Memory B cell (primary cell): ENCODE results near the gene OSBPL1A.
A peak's percentile ranks its signal among the peaks of the same experiment; 100 is the strongest.

Experiments
- ATAC-seq: fragments of 150-1000 bp; cut with Tn5 transposase; 2 replicates; pipeline ENCODE4 v1.10.0; 2021; ENCODE audit warnings: low read depth, mild to moderate bottlenecking, moderate library complexity
- DNase-seq, 2 donors: peaks; one replicate each; pipeline ENCODE4 v3.0.0; 2022; ENCODE audit warnings: low spot score in 2 of 2
- H3K27ac Mint-ChIP-seq: one replicate; pipeline ENCODE4 v1.8.0; 2022; ENCODE audit warnings: mild to moderate bottlenecking, moderate library complexity, mixed read lengths
- H3K27me3 Mint-ChIP-seq: one replicate; pipeline ENCODE4 v1.8.0; 2022; ENCODE audit warnings: mixed read lengths
- H3K36me3 Mint-ChIP-seq: one replicate; pipeline ENCODE4 v1.8.0; 2022; ENCODE audit warnings: mild to moderate bottlenecking, mixed read lengths
- H3K4me1 Mint-ChIP-seq: one replicate; pipeline ENCODE4 v1.8.0; 2022; ENCODE audit warnings: mixed read lengths
- H3K4me3 Mint-ChIP-seq: one replicate; pipeline ENCODE4 v1.8.0; 2022; ENCODE audit warnings: mild to moderate bottlenecking, moderate library complexity, mixed read lengths
- H3K9me3 Mint-ChIP-seq: one replicate; pipeline ENCODE4 v1.8.0; 2022; ENCODE audit warnings: mixed read lengths

The OSBPL1A gene

DNA sequence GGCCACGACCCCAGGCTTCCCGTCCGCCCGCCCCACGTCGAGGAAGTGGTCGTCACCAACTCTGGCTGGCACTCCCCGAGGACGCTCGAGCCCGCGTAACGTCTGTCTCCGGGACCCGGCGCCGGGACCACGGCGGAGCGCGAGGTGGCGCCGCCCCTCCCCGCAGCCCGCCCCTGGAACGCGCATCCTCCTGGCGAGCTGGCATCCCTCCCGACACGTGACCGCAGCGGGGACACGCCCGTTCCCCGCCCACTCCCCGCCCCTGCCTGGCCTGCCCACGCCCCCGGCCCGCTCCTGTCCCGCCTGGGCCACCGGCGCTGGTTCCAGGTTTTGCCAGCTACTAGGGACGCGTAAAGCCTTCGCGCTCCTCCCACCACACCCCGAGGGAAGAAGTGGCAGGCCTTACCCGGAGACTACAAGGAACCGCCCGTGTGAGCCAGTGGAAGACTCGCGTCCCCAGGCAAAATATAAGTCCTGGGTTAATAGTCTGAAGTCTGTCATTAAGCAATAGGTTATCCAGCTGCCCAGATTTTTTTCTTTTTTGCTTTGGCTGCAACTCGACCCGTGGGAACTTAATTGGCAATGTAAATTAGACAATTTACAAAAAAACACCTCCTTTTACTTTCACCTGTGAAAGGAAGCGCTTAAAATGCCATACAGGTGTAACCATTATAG, at the start of gene OSBPL1A:
TSS of gene OSBPL1A (minus strand) at position 131 of the 675 bp plus-strand sequence. CDS start 20,291 bp downstream, outside the sequence.
- no peaks in the 10 kb centered on the region for H3K36me3 Mint-ChIP-seq
- H3K4me3 Mint-ChIP-seq = peak within 1 kb of the TSS; percentile 90
- ATAC-seq (peak; percentile 65), DNase-seq (peak in 1 of 2 donors; percentile 14)
- H3K27ac Mint-ChIP-seq = no peak within 1 kb of the TSS
- peaks cover 17% of the 10 kb centered on the region for H3K27me3 Mint-ChIP-seq
- H3K9me3 Mint-ChIP-seq = no peaks in the 10 kb centered on the region
- peaks cover 6% of the 10 kb centered on the region for H3K4me1 Mint-ChIP-seq

DNA sequence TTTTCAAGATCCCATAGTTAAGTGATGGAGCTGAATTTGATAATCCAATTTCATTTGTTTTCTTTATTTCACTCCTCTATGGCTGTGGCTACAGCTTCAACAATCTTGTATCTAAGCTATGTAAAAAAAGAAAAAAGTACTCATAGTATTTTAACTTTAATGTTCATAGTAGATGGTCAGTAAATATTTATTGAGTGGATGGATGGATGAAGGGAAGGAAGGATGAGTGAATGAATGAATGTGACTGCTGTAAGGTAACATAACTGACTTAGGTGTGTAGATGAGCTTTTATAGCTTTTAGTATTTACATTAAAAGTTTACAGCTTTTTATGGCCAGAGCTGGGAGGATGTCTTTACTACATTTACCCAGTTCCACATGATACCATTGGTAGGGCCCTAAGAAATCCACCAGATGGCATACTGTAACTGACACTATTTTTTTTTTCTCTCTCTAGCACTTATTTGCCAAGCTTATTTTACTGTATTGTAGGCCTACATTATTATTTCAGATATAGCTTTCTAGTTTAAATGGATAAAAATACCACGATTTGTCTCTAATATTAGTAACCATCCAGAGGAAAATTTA, 49.4 kb upstream of the OSBPL1A start:
- no peak for ATAC-seq
- H3K4me1 Mint-ChIP-seq = peaks cover 9% of the 10 kb centered on the region
- peaks cover 40% of the 10 kb centered on the region for H3K36me3 Mint-ChIP-seq
- no peak for DNase-seq
- H3K9me3 Mint-ChIP-seq = no peaks in the 10 kb centered on the region
- H3K4me3 Mint-ChIP-seq = no peak overlapping the region
- H3K27ac Mint-ChIP-seq = no peak overlapping the region
- no peaks in the 10 kb centered on the region for H3K27me3 Mint-ChIP-seq

DNA sequence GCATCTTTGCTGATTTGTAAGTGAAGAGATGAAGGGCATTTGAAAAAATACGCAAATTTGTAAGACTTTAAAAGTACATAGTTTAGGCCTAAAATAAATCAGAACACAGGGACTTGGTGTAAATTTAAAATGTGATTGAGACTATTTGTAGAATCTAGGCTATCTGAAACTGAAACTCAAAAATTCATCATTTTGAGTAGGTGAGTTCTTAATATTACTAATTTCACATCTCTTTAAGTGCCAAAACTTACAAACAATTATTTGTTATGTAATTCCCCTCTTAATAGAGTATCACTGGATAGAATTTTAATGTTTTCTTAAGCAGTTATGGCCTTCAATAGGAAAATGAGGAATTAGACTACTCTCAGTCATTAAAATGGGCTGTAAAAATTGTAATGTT, 48.8 kb upstream of the OSBPL1A start:
- no peak overlapping the region for H3K4me3 Mint-ChIP-seq

DNA sequence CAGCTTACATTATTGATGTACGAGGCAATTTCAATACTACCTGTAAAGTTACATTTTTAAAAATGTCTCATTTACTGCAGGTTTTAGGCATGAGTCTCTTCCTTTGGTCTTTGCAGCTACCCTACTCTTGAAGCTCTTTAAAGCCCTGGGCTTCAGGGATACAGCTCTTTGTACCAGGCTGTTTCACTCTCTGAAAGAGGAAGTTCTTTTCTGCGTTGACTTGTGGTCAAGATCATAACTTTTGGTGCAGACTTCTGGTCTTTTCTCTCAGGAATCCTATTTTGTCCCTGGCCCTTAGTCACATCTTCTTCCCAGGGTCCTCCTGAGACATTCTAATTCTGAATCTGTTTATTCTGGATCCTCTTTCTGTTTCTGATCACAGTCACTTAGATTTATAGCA, 46.2 kb upstream of the OSBPL1A start:
- ATAC-seq (peak; percentile 69), DNase-seq (no peak)
- H3K27ac Mint-ChIP-seq = peak overlapping the region; percentile 71
- H3K4me3 Mint-ChIP-seq = no peak overlapping the region
- H3K36me3 Mint-ChIP-seq = peaks cover 27% of the 10 kb centered on the region
- no peaks in the 10 kb centered on the region for H3K27me3 Mint-ChIP-seq
- no peaks in the 10 kb centered on the region for H3K9me3 Mint-ChIP-seq
- peaks cover 9% of the 10 kb centered on the region for H3K4me1 Mint-ChIP-seq

More for the DNA sequence above, 48.8 kb upstream of the OSBPL1A start:
- H3K27ac Mint-ChIP-seq = no peak overlapping the region
- DNase-seq (no peak), ATAC-seq (no peak)
- H3K4me1 Mint-ChIP-seq = peaks cover 9% of the 10 kb centered on the region
- no peaks in the 10 kb centered on the region for H3K27me3 Mint-ChIP-seq
- H3K9me3 Mint-ChIP-seq = no peaks in the 10 kb centered on the region
- H3K36me3 Mint-ChIP-seq = peaks cover 37% of the 10 kb centered on the region

DNA sequence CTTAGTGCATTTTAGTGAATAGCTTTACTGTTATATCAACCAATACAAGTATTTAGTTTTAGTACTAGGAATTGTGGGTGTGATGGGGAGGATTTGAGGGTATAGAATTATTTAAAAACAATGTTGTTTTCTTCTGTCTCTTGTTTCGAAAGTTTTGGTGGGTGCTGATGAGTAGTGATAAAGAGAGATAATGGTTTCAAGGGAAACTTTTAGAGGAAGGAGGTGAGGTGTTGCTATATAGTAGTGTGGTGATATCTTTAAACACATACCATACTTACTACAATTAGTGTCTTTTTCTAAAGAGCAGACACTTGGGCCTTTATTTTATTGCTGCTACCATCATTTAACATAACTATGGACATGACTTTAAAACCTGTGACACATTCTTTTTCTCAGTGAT, 39.3 kb upstream of the OSBPL1A start:
- H3K4me3 Mint-ChIP-seq = no peak overlapping the region
- no peaks in the 10 kb centered on the region for H3K27me3 Mint-ChIP-seq
- peaks cover 32% of the 10 kb centered on the region for H3K36me3 Mint-ChIP-seq
- no peaks in the 10 kb centered on the region for H3K4me1 Mint-ChIP-seq
- ATAC-seq (no peak), DNase-seq (no peak)
- no peaks in the 10 kb centered on the region for H3K9me3 Mint-ChIP-seq
- H3K27ac Mint-ChIP-seq = no peak overlapping the region

DNA sequence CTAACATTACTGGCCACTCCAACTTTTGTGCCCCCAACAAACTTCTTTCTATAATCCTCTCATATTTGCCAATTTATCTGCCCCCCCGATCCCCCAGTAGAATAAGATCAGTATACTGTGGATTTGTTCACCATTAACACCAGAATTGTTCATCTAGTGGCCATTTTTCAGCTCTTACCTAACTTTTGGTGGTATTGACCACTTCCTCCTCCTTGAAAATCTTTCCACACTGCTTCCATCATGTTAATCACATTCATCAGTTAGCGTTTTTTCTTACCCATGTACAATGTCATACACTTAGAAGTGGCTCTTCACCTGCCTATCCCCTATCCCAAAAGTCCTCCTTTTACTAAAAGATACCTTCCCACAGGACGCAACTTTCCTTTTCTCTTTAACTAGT, 35.0 kb upstream of the OSBPL1A start:
- H3K4me1 Mint-ChIP-seq = no peaks in the 10 kb centered on the region
- H3K27me3 Mint-ChIP-seq = no peaks in the 10 kb centered on the region
- peaks cover 20% of the 10 kb centered on the region for H3K36me3 Mint-ChIP-seq
- H3K9me3 Mint-ChIP-seq = no peaks in the 10 kb centered on the region
- ATAC-seq (no peak), DNase-seq (no peak)
- H3K4me3 Mint-ChIP-seq = no peak overlapping the region
- no peak overlapping the region for H3K27ac Mint-ChIP-seq

DNA sequence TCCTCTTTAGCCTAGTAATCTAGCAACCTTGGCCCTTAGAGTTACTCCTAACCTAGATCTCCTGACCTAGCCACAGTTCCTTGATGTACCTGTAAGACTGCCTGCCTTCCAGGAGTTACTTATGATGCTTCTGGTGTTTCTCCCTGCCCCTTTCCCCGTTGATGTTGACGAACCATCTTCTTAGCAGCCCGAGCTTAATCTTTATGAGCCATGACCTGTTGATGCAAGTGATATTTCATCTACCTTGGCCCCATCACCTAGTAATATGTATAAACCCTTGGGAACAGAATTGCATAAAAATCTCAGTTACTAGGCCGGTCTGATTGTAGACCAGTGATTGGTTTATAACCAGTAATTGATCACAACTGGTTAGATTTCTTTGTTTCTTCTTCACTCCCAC, 31.6 kb upstream of the OSBPL1A start:
- peaks cover 5% of the 10 kb centered on the region for H3K9me3 Mint-ChIP-seq
- ATAC-seq (no peak), DNase-seq (no peak)
- no peaks in the 10 kb centered on the region for H3K27me3 Mint-ChIP-seq
- peaks cover 3% of the 10 kb centered on the region for H3K4me1 Mint-ChIP-seq
- no peak overlapping the region for H3K27ac Mint-ChIP-seq
- H3K4me3 Mint-ChIP-seq = no peak overlapping the region
- peaks cover 19% of the 10 kb centered on the region for H3K36me3 Mint-ChIP-seq

DNA sequence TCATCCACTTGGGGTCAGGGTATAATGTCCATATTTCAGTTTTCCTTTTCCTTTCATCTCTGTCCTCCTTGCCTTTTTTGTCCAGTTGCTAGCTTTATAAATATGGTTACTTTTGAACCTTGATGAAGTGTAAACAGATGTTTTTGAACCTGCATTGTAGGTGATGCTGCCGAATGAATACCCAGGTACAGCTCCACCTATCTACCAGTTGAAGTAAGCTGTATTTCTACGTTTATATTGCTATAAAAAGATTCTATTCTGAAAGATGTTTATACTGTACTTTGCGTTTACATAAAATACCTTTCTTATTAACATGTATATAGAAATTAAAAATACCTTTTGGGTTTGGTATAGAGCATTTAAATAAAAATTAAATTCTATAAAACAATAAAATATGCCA, 31.1 kb upstream of the OSBPL1A start:
- ATAC-seq (no peak), DNase-seq (no peak)
- Mint-ChIP-seq H3K4me1 (peaks cover 3% of the 10 kb centered on the region), H3K36me3 (peaks cover 18% of the 10 kb centered on the region), H3K4me3 (no peak overlapping the region), H3K27ac (no peak overlapping the region), H3K9me3 (peaks cover 5% of the 10 kb centered on the region), H3K27me3 (peaks cover 2% of the 10 kb centered on the region)

DNA sequence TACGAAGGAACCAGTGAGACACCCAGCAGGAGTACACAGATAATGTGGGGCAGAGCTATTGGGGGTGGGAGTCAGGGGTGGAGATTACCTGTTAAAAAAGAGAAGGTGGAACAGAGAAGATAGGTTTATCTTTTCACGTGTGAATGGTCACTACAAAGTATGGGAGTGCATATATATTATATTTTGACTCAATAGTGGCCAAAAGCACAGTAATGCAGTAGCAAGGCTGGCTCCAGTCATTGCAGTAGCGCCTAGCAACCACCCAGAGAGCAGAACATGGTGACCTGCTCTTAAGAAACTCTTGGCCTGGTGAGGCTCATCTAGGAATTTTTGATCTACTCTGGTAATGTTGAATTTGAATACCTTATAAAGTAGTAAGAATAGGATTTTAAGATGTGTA, 29.9 kb upstream of the OSBPL1A start:
- H3K9me3 Mint-ChIP-seq = peaks cover 8% of the 10 kb centered on the region
- H3K36me3 Mint-ChIP-seq = peaks cover 17% of the 10 kb centered on the region
- ATAC-seq (no peak), DNase-seq (no peak)
- peaks cover 3% of the 10 kb centered on the region for H3K4me1 Mint-ChIP-seq
- peak overlapping the region; percentile 78 for H3K27ac Mint-ChIP-seq
- peaks cover 8% of the 10 kb centered on the region for H3K27me3 Mint-ChIP-seq
- peak overlapping the region; percentile 91 for H3K4me3 Mint-ChIP-seq

DNA sequence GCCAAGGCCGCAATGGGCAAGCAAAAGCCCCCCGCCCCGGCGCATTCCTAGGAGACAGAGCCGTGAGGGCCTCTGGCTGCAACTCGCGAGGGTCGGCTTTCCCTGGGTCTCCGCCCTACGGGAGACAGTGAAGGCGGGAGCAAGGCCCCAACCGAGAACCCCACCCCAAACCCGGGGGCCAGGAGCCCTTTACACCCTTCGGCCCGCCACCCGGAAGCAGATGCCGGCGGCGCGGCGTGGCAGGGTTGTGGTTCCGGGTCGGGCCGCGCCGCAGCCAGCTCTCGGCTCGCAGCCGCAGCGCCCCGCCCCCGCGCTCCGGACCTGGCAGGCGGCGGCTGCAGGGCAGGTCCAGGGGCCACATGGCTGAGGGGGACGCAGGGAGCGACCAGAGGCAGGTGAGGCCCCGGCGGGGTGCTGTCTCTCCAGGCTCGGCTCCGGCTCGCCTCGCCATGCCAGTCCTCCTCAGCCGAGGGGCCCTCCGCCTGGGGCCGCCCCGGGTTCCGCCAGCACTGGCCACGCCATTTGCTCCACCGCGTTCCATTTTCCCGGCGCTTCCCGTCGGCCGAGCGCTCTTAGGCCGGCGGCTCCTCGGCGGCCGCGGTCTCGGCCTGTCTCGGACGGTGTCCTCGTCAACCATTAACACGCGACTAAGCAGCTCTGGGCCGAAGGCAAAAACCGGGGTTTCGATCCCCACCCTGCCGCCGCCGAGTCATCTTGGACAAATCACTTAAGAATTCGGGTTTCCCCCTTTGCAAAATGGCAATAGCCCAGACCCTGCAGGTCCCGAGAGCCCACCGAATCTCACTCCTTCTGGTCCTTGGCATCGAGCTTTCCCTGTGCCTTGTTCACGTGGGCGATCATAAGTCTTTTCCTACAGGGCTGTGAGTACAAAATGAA, 29.0 kb upstream of the OSBPL1A start, which contains the start of gene IMPACT:
TSS of gene IMPACT (plus strand) at position 273 of the 897 bp plus-strand sequence. CDS start at position 360, 87 bp downstream.
- Mint-ChIP-seq H3K4me1 (peaks cover 3% of the 10 kb centered on the region), H3K27ac (peak within 1 kb of the TSS; percentile 78), H3K4me3 (peak within 1 kb of the TSS; percentile 91), H3K9me3 (peaks cover 10% of the 10 kb centered on the region), H3K36me3 (peaks cover 16% of the 10 kb centered on the region), H3K27me3 (peaks cover 11% of the 10 kb centered on the region)
- ATAC-seq = peak; percentile 94
- DNase-seq = peak; percentile 77 to 78

DNA sequence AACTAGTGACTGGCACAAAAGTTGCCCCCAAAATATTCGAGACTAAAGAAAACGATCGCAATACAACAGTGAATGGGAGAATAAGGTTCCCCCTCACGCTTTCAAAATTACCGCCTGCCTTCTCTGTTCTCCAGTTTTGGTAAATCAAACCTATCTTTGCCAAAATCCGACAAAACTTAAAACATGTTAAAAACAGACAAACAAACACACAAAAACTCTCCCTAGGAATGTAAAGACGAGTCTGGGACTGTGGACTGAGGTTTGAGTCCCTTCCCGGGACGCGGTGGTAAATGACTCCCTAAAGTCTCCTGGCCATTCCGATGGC, 28.4 kb upstream of the OSBPL1A start:
- H3K27me3 Mint-ChIP-seq = peaks cover 14% of the 10 kb centered on the region
- H3K9me3 Mint-ChIP-seq = peaks cover 10% of the 10 kb centered on the region
- DNase-seq = no peak
- no peak for ATAC-seq
- H3K36me3 Mint-ChIP-seq = peaks cover 13% of the 10 kb centered on the region
- H3K4me1 Mint-ChIP-seq = peaks cover 3% of the 10 kb centered on the region
- H3K4me3 Mint-ChIP-seq = peak overlapping the region; percentile 91
- no peak overlapping the region for H3K27ac Mint-ChIP-seq

DNA sequence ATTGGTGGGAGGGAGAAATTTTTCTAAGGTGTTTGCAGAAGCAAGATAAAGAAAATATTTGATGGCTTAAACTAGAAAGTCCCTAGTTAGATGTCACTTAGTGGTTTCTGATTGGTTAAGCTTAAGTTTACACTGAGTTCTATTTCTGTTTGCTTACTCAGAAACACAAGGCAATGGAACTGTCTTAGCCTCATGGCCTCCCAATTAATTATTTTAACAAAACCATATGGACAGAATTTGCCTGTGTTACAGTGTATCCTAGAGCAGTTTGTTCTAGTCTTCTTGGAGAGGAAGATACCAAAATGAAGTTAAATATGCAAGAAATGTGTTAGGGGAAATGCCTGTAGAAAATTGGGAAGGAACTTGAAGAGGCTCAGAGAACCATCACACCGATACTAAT, 24.2 kb upstream of the OSBPL1A start:
- H3K27me3 Mint-ChIP-seq = peaks cover 25% of the 10 kb centered on the region

DNA sequence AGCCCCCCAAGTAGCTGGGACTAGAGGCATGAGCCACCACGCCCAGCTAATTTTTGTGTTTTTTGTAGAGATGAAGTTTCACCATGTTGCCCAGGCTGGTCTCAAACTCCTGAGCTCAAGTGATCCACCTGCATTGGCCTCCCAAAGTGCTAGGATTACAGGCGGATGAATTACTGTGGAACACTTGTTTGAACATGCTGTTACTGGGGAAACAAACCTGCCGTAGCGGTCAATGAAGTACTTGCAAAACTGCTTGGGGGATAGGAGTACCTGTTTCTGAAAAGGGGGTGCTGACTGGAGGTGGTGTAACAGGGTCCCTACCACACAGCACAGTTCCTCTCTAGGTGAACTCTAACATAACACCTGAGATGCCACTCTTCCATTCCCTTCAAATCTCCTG, 22.9 kb upstream of the OSBPL1A start:
- Mint-ChIP-seq H3K4me1 (no peaks in the 10 kb centered on the region), H3K4me3 (no peak overlapping the region)
- ATAC-seq = no peak

More for the DNA sequence above, 24.2 kb upstream of the OSBPL1A start:
- no peak overlapping the region for H3K27ac Mint-ChIP-seq
- H3K36me3 Mint-ChIP-seq = peaks cover 14% of the 10 kb centered on the region
- H3K9me3 Mint-ChIP-seq = peaks cover 10% of the 10 kb centered on the region
- no peak for ATAC-seq
- no peak overlapping the region for H3K4me3 Mint-ChIP-seq
- no peaks in the 10 kb centered on the region for H3K4me1 Mint-ChIP-seq
- DNase-seq = no peak

DNA sequence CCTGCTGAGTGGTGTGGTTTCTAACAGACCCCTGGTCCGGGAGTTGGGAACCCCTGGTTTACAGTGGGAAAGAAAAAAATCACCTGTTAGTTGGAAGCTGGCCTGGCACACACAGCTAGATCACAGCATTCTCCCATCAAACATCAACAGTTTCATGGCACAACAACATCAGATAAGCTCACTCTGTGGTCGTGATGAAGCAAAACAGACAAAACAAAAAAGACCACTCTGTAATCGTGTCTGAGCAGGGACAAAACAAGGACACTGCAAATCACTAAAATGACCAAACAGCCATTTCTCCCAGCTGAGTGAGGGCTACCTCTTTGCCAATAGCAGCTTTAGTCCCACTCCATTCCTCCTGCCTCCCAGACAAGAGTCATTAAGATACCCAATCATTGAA, 19.9 kb upstream of the OSBPL1A start:
- ATAC-seq (no peak), DNase-seq (no peak)
- Mint-ChIP-seq H3K36me3 (peaks cover 2% of the 10 kb centered on the region), H3K9me3 (peaks cover 1% of the 10 kb centered on the region), H3K27me3 (peaks cover 30% of the 10 kb centered on the region), H3K4me1 (no peaks in the 10 kb centered on the region), H3K4me3 (no peak overlapping the region), H3K27ac (no peak overlapping the region)

More for the DNA sequence above, 22.9 kb upstream of the OSBPL1A start:
- Mint-ChIP-seq H3K36me3 (peaks cover 5% of the 10 kb centered on the region), H3K27ac (no peak overlapping the region), H3K9me3 (peaks cover 5% of the 10 kb centered on the region), H3K27me3 (peaks cover 27% of the 10 kb centered on the region)
- DNase-seq = no peak
